ENCODE data around the gene PEAK3.
A peak's percentile ranks its signal among the peaks of the same experiment; 100 is the strongest.

The PEAK3 gene, protein sequence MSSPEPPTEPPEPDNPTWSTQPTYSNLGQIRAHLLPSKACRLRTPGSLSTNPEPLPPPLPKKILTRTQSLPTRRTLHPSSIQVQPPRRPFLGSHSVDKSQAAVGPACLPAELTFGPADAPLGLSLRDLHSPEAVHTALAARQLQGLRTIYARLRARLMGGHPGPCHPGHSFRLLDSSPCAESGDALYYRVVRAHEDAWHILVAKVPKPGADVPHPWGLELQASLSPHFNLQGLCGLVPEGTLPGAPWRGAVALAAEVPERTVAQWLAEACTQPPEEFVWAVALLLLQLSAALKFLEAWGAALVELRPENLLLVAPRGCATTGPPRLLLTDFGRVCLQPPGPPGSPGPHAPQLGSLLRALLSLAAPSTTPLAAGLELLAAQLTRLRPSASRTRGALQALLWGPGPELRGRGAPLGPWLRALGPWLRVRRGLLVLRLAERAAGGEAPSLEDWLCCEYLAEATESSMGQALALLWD

DNA sequence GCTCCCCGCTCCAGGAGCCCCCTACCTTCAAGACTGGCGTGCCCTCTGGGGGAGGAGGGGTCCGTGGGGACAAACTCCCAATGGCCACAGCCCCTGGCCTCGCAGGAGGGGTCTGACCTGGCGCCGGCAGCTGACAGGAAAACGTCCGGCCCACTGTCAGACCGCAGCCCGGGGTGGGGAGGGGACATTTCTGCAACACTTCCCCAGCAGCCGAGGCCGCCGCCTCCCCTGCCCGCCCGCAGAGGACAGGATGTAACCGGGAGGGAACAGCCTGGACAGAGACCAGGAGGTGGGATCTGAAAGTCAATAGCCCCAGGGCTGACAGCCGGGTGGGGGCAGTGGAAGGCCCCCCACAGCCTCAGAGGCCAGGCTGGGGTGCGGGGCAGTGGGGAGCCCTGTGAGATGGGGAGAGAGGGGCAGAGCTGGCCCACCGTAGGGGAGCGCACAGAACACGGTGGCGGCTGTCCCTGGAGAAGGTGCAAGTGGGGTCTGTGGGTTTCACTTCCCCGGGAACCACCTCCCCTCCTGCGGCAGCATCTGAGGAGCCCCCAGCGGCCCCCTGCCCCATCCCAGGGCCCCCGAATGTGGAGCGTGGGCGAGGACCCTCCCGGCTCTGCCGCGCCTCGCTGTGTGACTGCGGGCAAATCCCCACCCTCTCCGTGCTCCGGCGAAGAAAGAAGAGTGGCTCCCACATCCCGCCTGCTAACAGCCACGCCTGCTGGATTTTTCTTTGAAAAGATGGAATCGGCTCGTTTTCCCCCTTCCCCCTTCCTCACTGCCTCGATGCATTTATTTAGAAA lies at the start of gene PEAK3:
TSS of gene PEAK3 (minus strand) at position 114 of the 800 bp plus-strand sequence. CDS start 1,244 bp downstream, outside the sequence.
- no peak for DNase-seq

DNA sequence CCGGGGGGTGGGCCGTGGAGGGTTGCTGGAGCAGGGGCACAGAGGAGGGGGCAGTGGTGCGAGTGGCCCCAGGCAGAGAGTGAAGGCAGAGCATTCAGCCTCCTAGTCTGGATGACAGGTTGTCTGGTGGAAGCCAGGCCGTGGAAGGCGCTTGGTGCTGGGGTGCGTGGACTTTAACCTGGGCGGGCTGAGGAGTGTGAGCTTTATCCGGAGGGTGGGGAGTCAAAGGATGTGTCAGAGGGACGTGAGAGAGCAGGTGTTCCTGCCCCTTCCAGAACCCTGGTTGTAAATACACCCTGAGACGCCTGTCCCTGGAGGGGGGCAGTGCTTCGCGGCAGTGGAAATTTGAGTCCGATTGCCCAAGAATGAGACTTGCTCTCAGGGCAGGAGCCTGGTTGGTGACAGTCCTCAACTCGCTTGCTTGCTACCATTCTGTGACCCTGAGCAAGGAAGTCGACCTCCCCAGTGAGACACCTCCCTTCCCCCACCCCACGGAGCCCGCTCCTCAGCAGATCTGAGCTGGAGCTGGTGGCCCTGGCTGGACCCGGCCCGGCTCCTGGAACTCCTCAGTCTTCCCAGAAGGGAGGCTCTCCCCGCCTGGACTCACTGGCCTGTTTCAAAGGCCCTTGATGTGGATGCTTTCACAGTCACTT lies 48.8 kb upstream of the PEAK3 start:
- DNase-seq = no peak

DNA sequence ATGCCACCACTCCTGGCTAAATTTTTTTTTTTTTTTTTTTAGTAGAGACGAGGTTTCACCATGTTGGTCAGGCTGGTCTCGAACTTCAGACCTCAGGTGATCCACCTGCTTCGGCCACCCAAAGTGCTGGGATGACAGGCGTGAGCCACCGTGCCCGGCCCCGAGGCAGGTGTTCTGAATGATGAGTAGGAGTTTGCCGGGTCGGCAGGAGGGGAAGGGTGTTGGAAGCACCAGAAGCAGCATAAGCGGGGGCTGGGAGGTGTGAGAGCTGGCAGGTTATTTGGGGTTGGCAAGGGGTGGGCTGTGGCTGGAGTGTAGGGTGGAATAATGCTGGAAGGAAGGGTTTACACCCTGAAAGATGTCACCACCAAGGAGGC lies 48.3 kb upstream of the PEAK3 start:
- no peak for DNase-seq

DNA sequence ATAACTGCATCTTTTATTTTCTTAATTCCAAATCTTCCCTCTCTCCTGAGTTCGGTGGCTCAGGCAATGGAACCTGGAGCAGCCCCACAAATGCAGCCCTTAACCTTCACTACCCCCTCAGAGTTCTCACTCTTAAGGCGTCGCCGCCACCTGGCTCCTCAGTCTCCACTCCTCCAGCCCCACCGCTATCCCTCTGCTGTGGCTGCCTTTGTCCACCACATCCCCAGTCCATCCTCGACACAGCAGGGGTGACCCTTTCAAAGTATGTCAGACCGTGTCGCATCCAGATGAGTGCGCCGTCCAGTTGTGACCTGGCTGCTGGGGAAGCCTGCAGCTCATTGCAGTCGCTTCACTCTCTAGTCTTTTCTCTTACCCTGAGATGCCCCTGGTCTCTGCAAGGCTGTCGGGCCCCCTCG lies 47.5 kb upstream of the PEAK3 start:
- DNase-seq = no peak

GRCh38 chr19:2329149-2329478 lies 47.1 kb upstream of the PEAK3 start:
- DNase-seq = no peak

DNA sequence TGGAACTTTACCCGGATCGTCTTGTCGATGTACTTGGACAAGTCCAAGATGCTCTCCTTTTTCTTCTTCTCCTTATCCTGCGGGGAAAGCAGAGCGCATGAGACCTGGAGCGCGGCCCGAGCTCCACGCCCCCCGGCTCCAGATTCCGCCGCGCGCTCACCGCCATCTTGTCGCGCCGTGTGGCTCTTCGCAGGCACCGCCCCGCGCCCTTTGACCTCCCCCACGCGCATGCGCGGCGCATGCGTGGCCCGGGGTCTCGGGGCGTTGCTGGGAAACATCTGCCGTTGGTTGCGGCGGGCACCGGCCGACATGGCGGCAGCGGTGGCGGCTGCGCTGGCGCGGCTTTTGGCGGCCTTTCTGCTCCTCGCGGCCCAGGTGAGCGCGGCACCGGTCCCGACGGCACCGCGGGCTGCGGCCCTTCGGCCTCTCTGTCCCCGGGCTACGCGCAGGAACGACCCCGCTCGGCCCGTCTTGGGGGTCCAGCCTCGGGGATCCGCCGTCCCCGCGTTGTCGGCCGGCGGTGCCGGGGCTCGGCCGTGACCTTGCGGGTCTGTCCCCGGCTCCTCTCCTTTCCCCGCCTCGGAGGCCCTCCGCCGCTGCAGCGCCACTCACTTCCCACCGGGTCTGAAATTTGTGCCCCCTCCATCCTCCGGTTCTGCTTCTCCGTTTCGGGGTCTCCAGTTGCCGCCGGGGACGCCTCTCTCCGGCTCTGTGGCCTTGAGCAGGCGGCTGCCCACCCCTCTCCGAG lies 46.6 kb upstream of the PEAK3 start, which contains the start of the genes LSM7 and SPPL2B:
TSS of gene LSM7 (minus strand) at position 186 of the 748 bp plus-strand sequence. CDS start at position 166, 20 bp downstream.
TSS of gene SPPL2B (plus strand) at position 284 of the 748 bp plus-strand sequence. CDS start at position 310, 26 bp downstream.
- peak; percentile 34 for DNase-seq

DNA sequence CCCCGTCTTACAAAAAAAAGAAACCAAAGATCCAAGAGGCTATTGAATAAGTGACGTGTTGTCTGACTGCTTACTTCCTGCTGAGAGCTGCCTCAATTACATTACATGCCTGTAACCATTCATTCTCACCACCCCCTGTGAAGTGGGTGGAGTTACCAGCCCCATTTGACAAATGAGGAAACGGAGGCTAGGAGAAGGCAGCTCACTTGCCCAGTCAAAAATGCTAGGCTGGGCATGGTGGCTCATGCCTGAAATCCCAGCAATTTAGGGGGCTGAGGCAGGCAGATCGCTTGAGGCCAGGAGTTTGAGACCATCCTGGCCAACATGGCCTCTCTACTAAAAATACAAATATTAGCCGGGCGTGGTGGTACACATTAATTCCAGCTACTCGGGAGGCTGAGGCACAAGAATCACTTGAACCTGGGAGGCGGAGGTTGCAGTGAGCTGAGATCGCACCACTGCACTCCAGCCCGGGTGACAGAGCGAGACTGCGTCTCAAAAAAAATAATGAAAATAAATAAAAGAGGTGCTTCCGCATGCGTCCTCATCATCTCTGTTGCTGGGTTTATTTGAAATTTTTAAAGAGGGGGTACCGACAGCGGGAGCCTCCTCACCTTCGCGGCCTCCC lies 45.9 kb upstream of the PEAK3 start:
- no peak for DNase-seq

- no peak for DNase-seq
Measured at GRCh38 chr19:2326699-2327360, 44.9 kb upstream of the PEAK3 start.

DNA sequence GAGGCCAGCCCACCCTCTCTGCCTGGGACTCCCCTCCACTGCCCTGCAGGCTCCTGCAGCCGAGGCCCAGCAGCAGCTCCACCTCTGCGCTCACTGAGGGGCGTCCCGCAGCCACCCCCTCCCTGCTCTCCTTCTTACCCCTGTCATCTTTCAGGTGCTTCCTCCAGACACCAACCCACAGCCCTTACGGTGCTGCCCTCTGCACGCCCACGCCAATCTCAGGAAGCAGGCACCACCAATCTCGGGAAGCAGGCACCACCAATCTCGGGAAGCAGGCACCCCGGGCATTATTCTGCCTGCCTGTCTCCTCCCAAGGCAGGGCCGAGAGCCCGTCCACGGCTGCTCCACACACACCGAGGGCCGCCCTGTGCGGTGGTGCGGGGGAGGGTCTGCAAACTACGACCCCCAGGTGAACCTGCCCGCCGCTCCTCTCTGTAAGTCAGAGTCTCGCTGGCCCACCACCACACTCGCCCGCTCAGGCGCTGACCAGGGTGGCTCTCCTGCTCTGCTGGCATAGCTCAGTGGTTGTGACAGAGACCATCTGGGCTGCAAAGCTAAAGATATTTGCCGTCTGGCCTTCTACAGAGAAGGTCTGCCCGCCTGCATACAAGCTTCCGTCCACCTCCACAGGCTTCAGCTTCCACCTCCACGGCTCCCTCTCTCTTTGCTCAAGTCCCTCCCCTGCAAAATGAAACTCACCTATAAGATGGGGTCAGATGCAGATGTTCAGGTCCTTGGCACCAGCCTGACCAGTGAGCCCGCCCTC lies 43.5 kb upstream of the PEAK3 start:
- DNase-seq = no peak

GRCh38 chr19:2324220-2324948 lies 42.4 kb upstream of the PEAK3 start:
- no peak for DNase-seq

DNA sequence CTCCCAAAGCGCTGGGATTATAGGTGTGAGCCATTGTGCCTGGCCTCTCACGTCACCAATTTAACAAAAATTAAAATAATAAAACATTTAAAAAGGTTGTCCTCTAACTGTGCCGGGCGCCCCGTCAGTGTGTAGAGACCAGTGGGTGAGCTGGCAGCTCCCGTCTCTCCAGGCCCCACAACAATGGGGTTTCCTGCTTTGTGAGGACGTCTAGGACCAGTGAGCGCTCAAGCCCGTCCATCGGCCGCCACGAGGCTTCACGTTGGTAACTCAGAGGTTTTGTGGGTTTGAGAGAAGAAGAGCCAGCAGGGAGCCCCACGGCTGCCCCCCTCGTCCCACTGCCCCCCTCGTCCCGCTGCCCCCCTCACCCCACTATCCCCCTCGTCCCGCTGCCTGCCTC lies 41.7 kb upstream of the PEAK3 start:
- DNase-seq = no peak

DNA sequence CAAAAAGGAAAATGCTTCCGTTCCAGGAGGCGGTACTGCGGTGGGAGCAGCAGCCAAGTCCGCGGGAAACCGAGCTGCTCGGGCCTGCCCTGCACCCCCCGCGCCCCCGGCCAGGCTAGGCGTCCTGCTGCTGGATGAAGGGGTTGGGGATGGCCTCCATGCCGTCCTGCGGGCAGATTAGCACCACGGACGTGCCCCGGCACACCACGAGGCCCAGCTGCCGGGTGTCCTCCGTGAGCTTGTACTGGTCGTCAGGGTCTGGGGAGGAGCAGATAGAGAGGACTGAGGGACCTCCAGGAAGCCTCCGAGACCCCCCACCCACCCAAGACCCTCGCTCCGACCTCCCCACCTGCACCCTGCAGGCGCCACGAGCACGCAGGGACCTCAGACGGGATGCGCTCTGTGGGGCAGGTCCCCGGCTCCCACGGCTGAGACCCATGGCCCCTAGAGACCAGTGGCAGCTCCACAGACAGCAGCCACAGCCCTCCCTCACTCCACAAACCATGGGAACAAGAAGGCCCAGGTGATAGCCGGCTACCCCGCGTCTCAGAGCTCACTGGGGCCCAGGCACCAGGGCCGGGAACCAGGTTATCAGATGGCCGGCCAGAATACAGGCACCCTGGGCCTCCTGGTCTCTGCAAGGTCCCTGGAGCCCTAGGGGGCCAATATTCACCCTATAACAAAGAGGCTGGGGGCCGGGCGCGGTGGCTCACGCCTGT lies 39.7 kb upstream of the PEAK3 start:
- DNase-seq = no peak

- no peak for DNase-seq
Measured at GRCh38 chr19:2320939-2321338, 39.0 kb upstream of the PEAK3 start.

GRCh38 chr19:2320049-2320448 lies 38.1 kb upstream of the PEAK3 start:
- no peak for DNase-seq

DNA sequence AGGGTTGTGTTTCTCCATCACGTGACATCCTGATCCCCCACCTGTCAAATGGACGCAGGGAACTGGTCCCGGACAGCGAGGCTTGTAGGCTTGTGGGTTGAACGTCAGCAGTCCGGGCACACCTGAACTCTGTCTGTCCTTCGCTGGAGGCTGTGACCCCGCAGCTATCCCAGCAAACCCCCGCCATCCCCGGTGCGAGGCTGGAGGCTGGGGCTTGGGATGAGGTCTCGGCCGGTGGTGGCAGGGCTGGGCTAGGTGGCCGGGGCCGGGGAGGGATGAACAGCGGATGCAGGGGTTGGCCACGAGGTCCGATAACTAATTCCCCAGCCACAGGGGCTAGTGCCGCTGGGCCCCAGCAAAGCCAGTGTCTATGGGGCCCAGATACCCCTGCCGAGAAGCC lies 37.6 kb upstream of the PEAK3 start:
- no peak for DNase-seq

GRCh38 chr19:2318923-2319322 lies 36.9 kb upstream of the PEAK3 start:
- DNase-seq = no peak

- no peak for DNase-seq
Measured at GRCh38 chr19:2317756-2318155, 35.8 kb upstream of the PEAK3 start.

DNA sequence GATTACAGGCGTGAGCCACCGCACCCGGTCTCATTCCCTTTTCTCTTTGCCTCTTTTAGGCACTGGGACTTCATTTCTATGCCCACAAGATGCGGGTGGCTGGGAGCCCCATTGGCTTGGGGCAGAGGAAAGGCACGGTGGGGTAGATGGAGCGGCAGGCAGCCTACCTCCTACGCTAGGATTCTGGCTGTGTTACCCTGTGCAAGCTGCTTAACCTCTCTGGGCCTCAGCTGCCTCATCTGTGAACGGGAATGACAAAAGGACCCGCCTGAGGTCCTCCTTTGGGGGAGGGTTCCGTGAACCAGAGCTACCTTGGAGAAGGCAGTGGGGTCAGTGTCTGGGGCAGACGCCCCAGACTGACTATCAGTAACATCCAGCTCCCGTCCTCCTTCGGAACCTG lies 35.3 kb upstream of the PEAK3 start:
- no peak for DNase-seq

DNA sequence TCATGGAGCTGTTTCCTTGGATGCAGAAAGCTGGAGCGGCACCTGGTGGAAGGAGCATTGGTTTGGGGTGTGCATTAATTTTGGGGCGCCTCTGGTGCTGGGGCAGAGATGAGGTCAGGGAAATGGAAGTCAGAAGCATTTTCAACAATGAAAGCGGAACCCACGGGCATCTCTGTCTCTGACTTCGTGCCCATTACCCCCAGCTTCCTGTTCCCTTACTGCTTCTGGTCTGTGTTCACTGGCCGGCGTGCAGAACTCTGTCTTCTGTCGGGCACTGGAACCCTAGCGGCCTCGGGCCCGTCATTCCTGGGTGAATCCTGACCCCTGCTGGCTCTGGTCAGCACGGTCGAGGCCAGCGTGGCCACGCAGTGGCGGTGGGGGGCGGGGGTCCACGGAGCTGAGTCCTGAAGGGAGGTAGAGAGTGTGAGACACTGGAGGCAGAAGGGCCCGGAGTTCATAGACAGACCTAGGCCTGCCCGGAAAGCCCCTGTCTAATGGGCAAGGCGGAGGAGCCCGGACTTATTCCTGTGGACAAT lies 33.9 kb upstream of the PEAK3 start:
- DNase-seq = peak; percentile 35

Data from SHP77 treated with DMSO at 0.1 percent for 48 hours (cell line).